IMR-90 (cell line): ENCODE results near the gene LRAT. TPM values are rescaled to one million over a fixed set of nuclear protein-coding genes. Genes with fewer than 3 reads are reported as not detected.

Experiments used
- ATAC-seq: fragments of 200-7000 bp; cut with Tn5 transposase; 2 replicates; pipeline ENCODE4 v1.9.1; 2020; ENCODE audit warnings: low read depth, mild to moderate bottlenecking, moderate library complexity
- BruUV-seq: library from RNA; stranded (reverse); fragments of 400-500 nt; replicated peaks from 2 replicates; lab custom pipeline; 2021; lab: Mats Ljungman, UMichigan
- CTCF ChIA-PET: fragments of 300-600 bp; formaldehyde crosslinking; extraction: SDS; loops from one replicate; lab custom pipeline; 2021; ENCODE audit warnings: antibody characterized with exemption; lab: Yijun Ruan, JAX
- POLR2A ChIA-PET: fragments of 300-600 bp; sonication (Branson Sonifier 250); formaldehyde crosslinking; loops from one replicate; lab custom pipeline; 2022; ENCODE audit warnings: antibody characterized with exemption; ENCODE audit not compliant: unreplicated experiment; lab: Charles Lee
- DNase-seq: peaks from one replicate; pipeline ENCODE4 v3.0.0; 2013
- H2AFZ ChIP-seq: replicated peaks from 2 replicates; pipeline ENCODE3; 2013; ENCODE audit warnings: low read length, mild to moderate bottlenecking; ENCODE audit not compliant: poor library complexity
- H2AK5ac ChIP-seq: 2 replicates; pipeline ENCODE4 v1.6.1; 2013; ENCODE audit warnings: low read depth, low read length, inconsistent platforms
- H2AK9ac ChIP-seq: replicated peaks from 2 replicates; pipeline ENCODE3; 2013; ENCODE audit warnings: mild to moderate bottlenecking, low read depth, low read length, moderate library complexity; ENCODE audit not compliant: poor library complexity
- H2BK120ac ChIP-seq: 2 replicates; pipeline ENCODE4 v1.6.1; 2013; ENCODE audit warnings: low read depth, low read length, inconsistent platforms
- H2BK15ac ChIP-seq: 3 replicates; pipeline ENCODE4 v1.6.1; 2013; ENCODE audit warnings: low read depth, low read length, inconsistent platforms
- H2BK20ac ChIP-seq: 2 replicates; pipeline ENCODE4 v1.6.1; 2013; ENCODE audit warnings: low read depth, mild to moderate bottlenecking, inconsistent platforms, low read length, moderate library complexity
- H2BK5ac ChIP-seq: 2 replicates; pipeline ENCODE4 v1.6.1; 2013; ENCODE audit warnings: mild to moderate bottlenecking, low read depth, low read length, inconsistent platforms; ENCODE audit not compliant: poor library complexity, severe bottlenecking
- H3K14ac ChIP-seq: replicated peaks from 2 replicates; pipeline ENCODE4 v1.6.1; 2013; ENCODE audit warnings: low read depth, low read length, inconsistent platforms
- H3K18ac ChIP-seq: 2 replicates; pipeline ENCODE4 v1.6.1; 2013; ENCODE audit warnings: low read depth, low read length, control low read depth
- H3K23ac ChIP-seq: 2 replicates; pipeline ENCODE4 v1.6.1; 2013; ENCODE audit warnings: low read depth, low read length, inconsistent platforms
- H3K27ac ChIP-seq: 2 replicates; pipeline ENCODE4 v1.5.1; 2013; ENCODE audit warnings: mild to moderate bottlenecking, control low read depth, low read length; ENCODE audit not compliant: insufficient read depth
- H3K27me3 ChIP-seq: 2 replicates; pipeline ENCODE4 v1.6.1; 2013; ENCODE audit warnings: low read length; ENCODE audit not compliant: control insufficient read depth, insufficient read depth
- H3K36me3 ChIP-seq: 2 replicates; pipeline ENCODE4 v1.6.1; 2013; ENCODE audit warnings: low read length, mixed read lengths; ENCODE audit not compliant: control insufficient read depth, insufficient read depth
- H3K4ac ChIP-seq: 2 replicates; pipeline ENCODE4 v1.6.1; 2013; ENCODE audit warnings: low read depth, low read length, inconsistent platforms
- H3K4me1 ChIP-seq: 2 replicates; pipeline ENCODE4 v1.6.1; 2013; ENCODE audit warnings: low read length, mixed read lengths; ENCODE audit not compliant: control insufficient read depth, insufficient read depth
- H3K4me2 ChIP-seq: 2 replicates; pipeline ENCODE4 v1.6.1; 2013; ENCODE audit warnings: low read depth, mild to moderate bottlenecking, control low read depth, low read length, moderate library complexity
- H3K4me3 ChIP-seq: 2 replicates; pipeline ENCODE4 v1.5.1; 2013; ENCODE audit warnings: low read depth, mild to moderate bottlenecking, control low read depth, low read length, moderate library complexity; ENCODE audit not compliant: insufficient read depth
- H3K56ac ChIP-seq: 2 replicates; pipeline ENCODE4 v1.6.1; 2013; ENCODE audit warnings: low read length, inconsistent platforms; ENCODE audit not compliant: insufficient read depth; ENCODE audit errors: extremely low read depth
- H3K79me1 ChIP-seq, 2 experiments: 2 replicates each; pipeline ENCODE4 v1.6.1; 2013; ENCODE audit warnings: low read length in 2 of 2, inconsistent platforms in 1 of 2, low read depth in 1 of 2
- H3K9ac ChIP-seq: 2 replicates; pipeline ENCODE4 v1.6.1; 2013; ENCODE audit warnings: low read depth, low read length, control low read depth
- H3K9me1 ChIP-seq: 2 replicates; pipeline ENCODE4 v1.6.1; 2013; ENCODE audit warnings: low read length, inconsistent platforms; ENCODE audit not compliant: insufficient read depth
- H3K9me3 ChIP-seq: 2 replicates; pipeline ENCODE4 v1.6.1; 2013; ENCODE audit warnings: low read length; ENCODE audit not compliant: control insufficient read depth, insufficient read depth
- H4K20me1 ChIP-seq: 2 replicates; pipeline ENCODE4 v1.6.1; 2013; ENCODE audit warnings: low read length, inconsistent platforms; ENCODE audit not compliant: insufficient read depth
- H4K5ac ChIP-seq: 2 replicates; pipeline ENCODE4 v1.6.1; 2013; ENCODE audit warnings: mild to moderate bottlenecking, low read depth, low read length, control low read depth
- H4K8ac ChIP-seq, 2 experiments: 2 replicates each; pipeline ENCODE4 v1.6.1; 2013; ENCODE audit warnings: low read depth in 2 of 2, low read length in 2 of 2, control low read depth in 1 of 2, inconsistent platforms in 1 of 2
- H4K91ac ChIP-seq: 2 replicates; pipeline ENCODE4 v1.6.1; 2013; ENCODE audit warnings: low read depth, low read length, inconsistent platforms; ENCODE audit not compliant: insufficient read depth
- CEBPB ChIP-seq: IDR thresholded peaks from 2 replicates; pipeline ENCODE4 v1.6.1; 2012; ENCODE audit warnings: low read depth, low read length, improper control_type of control experiment
- POLR2A ChIP-seq: IDR thresholded peaks from 2 replicates; pipeline ENCODE4 v1.6.1; 2012; ENCODE audit warnings: mild to moderate bottlenecking, low read depth, low read length
- WGBS, 2 experiments: methylation state at CpG; one replicate each; pipeline versions ENCODE4 v1.1.5 to v1.1.7; 2013; ENCODE audit warnings: missing lambda C conversion rate in 2 of 2; ENCODE audit not compliant: insufficient read length in 1 of 2; ENCODE audit errors: extremely low coverage in 2 of 2; 5-methylcytosine and 5-hydroxymethylcytosine counted together
- dilution Hi-C: fragments of 300-500 bp; cut with HindIII; formaldehyde crosslinking; loops from one replicate; pipeline ENCODE4 v1.14.3; 2018; ENCODE audit warnings: low sequenced_read_pairs; ENCODE audit not compliant: unreplicated experiment
- in situ Hi-C: fragments of 300-500 bp; cut with MboI; formaldehyde crosslinking; loops from 3 replicates; pipeline ENCODE4 v1.14.3; 2019; ENCODE audit warnings: low sequenced_read_pairs, inconsistent platforms, mixed read lengths
- intact Hi-C: fragments of 100-400 bp; cut with micrococcal nuclease; formaldehyde crosslinking; loops from 2 replicates; pipeline ENCODE4 v1.10.0; 2022
- polyA plus RNA-seq, 3 experiments: library from polyadenylated mRNA; depleted of rRNA; stranded (reverse); fragments of >200 nt; gene quantifications; 2 replicates each; pipeline ENCODE4 v1.2.3, GENCODE V29; 2012; ENCODE audit warnings: low replicate concordance in 1 of 3
- total RNA-seq: library from RNA; depleted of rRNA; stranded (reverse); fragments of >200 nt; gene quantifications from 2 replicates; pipeline ENCODE4 v1.2.3, GENCODE V29; 2012

The LRAT gene
- total and polyA plus RNA-seq, 2 of the 4 experiments (the other 2 are of a cell fraction) = under 0.01 to 0.03 TPM

DNA sequence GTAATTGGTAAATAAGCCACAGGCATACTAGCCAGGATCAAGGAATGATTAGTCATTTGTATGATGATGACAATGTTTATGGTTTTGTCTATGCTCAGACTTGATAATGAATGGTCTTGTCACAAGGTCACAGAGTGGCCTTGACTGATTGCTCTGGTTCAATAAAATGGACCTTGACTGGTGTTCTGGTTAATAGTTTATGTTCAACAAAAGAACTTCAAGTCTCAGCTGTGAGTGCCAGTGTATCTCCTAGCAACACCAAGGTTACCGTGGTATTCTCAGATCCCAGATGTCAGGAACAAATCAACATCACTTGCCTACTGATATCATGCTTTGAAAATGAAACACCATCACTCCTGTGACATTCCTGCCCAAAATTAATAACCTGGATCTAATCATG, 16.3 kb upstream of the LRAT start:
- Histone ChIP-seq H3K4ac (no peak overlapping the region), H2BK120ac (no peak overlapping the region), H4K8ac (no peak overlapping the region), H3K27me3 (no peaks in the 10 kb centered on the region), H3K79me1 (no peaks in the 10 kb centered on the region), H3K36me3 (no peaks in the 10 kb centered on the region), H3K56ac (no peak overlapping the region), H2AK9ac (no peak overlapping the region), H2BK20ac (no peak overlapping the region), H2AFZ (no peak overlapping the region), H4K20me1 (no peaks in the 10 kb centered on the region), H3K23ac (no peak overlapping the region), H2AK5ac (no peak overlapping the region), H3K4me1 (no peaks in the 10 kb centered on the region), H3K9me1 (no peaks in the 10 kb centered on the region), H3K4me2 (no peak overlapping the region), H2BK5ac (no peak overlapping the region), H4K5ac (no peak overlapping the region), H3K18ac (no peak overlapping the region), H3K14ac (no peak overlapping the region), H3K4me3 (no peak overlapping the region), H3K27ac (no peak overlapping the region), H4K91ac (no peak overlapping the region), H3K9me3 (no peaks in the 10 kb centered on the region), H3K9ac (no peak overlapping the region), H2BK15ac (no peak overlapping the region)
- DNase-seq = no peak
- no peak for ATAC-seq
- dilution Hi-C loops = no loop called here
- intact Hi-C loops = no loop called here
- in situ Hi-C loops = no loop called here
- BruUV-seq = no TSS peak
- TF ChIP-seq POLR2A (no peak), CEBPB (no peak)
- WGBS, 2 experiments = 40% methylated on average over 1 of the region's 1 CpG; no CpG with 5 or more reads in 1 of the 2 experiments
- POLR2A ChIA-PET = no interaction called here
- CTCF ChIA-PET = no interaction called here
